DMS79 (cell line): ENCODE measurements around the gene IL1R2.
"Not testable (repeated sequence)": the region's sequence is repeated elsewhere in the genome, so short reads cannot be mapped to it uniquely, and the experiment has no call there.

Experiments
- DNase-seq: peaks from one replicate; lab custom pipeline; 2025; lab: John Stamatoyannopoulos, UW

Gene IL1R2

DNA sequence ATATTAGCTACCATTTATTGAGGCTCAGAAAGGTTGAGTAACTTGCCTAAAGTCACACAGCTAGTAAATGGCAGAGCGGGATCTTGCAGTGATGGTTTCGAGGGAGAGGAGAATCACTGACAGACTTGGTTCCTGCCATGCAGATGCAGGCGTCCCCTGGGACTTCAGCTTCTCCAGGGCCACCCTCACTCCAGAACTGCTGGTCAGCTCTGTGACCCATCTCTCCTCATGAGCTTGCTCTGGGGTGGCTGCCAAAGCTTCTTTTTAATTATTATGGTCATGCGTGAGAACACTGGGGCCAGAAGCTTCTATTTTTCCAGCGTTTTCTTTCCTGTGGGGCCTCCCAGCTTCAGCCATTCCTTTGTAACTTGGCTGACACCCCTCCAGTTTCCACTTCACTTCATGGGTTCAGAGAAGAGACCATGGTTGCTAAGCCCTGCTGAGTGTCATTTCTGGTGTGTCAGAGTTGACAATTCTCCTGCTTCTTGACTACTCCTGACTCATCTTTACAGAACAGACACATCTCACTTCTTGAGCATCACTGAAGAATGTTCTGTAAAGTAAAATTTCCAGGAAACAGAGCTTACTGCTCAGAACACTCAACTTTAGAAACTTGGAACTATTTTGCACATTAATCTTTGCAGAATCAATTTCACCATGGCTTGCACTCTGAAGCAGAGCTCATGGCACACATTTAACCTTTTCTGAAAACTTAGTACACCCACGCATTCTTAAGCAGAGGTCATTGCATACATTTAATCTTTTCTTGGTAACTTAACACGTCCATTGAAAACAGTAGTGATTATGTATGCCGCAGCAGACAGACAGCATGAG, 70.4 kb downstream of the IL1R2 start:
- DNase-seq: no peak

DNA sequence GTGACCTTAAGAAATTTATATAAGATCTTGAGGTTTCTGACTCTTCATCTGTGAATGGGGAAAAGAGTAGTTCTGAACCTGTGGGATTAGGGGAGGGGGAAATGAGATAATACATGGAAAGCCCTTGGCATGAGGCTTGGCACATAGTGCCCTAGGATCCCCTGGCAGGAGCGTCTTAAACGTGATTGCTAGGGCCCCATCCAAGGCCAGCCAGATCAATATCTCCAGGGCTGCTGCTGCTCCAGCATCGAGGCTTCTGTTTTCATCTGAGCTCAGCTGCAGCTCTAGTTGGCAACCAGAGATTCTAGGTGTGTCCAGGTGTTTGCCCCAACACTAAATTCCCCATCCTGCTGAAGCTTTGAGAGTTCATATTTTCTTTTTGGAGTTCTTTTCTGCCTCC, 71.0 kb downstream of the IL1R2 start:
- no peak for DNase-seq

DNA sequence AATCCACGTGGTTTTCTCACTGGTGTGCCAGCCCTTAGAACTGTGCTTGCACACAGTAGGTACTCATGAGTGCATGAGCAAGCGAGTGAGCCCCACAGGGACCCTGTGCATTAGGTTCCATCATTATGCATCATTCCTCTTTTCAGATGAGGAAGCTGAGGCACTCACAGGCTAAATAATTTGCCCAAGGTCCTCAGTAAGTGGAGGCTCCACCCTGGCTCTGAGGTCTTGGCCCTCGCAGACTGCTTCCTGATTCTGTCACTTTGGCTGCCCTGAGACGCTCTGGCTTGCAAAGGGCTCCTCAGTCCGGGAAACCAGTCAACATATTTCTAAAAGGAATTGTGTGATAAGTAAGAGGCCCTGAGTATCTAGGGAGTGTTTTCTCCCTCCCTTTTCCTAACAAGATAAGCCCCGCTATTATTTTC, 71.7 kb downstream of the IL1R2 start:
- no peak for DNase-seq

DNA sequence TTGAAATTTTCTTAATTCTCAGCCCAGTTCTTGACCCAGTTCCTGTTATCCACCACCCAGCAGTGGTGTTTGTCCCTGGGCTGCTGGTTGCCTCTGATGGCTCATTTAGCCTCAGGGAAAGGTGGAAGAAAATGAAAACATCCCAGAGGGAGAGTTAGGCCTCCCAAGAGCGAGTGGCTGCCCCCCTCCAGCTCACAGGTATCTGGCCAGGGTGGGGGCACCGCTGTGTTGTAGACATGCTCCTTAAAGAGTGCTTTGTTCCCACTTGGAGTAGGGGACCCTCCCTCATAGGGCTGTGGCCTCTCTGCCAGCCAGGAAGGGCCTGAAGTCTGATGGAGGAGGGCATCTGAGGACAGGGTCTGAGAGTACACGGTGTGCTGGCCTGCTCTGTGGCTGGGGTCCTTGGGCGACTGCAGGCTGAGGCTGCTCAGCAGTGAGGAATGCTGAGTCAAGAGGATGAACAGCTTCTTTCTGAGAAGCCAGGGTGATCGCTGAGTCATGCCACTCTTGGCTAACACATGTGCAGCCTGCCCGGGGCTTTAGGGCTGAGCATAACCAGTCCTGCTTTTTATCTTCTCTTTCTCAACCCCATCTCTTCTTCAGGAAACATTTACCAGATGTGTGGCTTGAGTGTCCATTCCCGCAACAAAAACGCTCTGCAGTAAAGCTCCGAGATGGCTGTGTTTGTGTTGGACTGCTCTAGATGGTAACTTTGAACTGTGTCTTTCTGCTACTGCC, 72.3 kb downstream of the IL1R2 start:
- no peak for DNase-seq

DNA sequence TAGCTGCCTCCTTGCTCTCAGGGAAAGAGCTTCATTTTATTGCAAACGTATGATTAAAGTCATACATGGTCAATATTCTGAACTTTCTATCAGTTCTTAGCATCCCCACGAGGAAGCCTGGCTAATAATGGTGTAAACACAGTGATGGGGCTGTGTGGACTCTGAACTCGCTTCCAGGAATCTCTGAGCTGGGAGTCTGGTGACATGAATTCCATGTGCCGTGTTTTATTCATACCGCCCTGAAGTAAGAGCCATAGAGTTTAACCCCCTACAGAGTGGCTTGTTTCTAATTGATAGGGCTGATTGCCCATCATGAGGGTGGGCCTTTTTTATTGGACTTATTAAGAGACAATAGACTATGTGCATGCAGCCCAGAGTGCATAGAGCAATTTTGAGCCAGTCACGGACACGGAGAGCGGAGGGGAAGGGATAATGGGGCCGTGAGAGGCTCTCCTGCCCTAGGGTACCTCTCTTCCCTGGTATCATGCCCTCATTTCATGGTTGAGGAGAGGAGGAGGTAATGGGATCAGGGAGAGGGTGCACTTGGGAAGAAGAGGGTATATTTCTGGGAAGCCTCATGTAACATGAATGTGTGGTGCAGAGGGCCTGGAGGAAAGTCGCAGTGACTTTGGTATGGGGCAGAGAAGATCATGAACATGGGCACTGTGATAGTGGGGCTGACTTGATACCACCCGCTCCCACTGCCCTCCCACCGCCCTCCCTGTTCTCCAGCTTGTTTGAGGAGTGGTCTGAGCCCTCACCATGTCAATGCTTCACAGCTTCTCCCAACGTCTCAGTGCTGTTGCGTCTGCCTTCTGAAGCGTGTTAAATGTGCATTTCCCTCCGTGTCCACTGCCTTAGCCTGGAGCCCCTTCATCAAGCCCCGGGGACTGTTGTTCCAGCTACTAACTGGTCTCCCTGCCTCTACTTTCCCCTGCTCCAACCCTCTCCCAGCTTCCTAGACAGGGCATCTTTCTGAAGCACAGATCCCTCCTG, 73.2 kb downstream of the IL1R2 start:
- no peak for DNase-seq

DNA sequence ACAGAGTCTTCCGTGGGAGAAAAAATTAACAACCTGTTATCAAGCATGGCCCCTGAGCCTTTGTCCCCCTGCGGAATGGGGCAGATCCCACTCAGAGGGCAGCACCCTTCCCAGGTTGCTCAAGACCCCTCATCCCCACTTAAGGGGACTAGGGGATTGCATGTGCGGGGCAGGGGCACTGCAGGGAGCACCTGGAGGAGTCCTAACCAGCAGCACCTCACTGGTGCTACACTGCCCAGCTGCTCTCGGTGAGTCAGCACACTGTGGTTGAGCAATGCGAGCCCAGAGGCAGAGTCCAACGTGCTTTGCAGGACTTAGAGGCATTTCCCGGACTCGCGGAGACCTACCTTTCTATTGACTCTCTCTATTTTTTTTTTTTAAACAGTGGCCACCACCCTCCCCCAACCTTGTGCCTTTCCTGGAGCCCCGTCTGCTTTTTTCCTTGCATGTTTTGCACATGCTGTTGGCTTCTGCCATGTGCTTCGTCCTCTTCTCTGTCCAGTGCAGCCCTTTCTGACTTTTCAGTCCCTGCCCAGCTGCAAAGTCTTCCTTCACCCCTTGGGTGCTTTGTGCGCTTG, 74.0 kb downstream of the IL1R2 start:
- DNase-seq: no peak

DNA sequence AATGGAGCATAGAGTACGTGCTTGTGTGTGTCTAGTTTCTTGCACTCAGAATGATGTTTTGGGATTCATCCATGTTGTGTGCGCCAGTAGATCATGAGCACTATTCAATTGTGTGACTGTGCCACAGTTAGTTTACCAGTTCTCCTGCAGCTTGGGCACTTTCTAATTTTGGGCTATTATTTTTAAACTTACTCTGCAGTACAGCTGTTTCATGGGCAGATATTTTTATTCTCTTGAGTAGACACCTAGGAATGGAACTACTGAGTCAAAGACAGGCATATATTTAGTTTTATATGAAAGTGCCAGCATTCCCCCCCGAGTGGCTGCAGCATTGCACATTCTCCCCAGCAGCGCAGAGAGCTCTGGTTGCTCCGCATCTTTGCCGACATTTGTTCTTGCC, 74.8 kb downstream of the IL1R2 start:
- no peak for DNase-seq

DNA sequence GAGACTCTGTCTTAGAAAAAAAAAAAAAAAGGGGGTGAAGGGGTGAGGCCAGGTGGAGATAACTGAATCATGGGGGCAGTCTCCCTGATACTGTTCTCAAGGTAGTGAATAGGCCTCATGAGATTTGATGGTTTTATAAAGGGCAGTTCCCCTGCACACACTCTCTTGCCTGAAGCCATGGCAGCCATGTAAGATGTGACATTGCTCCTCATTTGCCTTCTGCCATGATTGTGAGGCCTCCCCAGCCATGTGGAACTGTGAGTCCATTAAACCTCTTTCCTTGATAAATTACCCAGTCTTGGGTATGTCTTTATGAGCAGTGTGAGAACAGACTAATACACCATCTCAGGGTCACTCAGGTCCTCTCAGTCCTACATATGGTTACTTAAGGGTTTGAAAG, 76.4 kb downstream of the IL1R2 start:
- DNase-seq: not testable (repeated sequence)

DNA sequence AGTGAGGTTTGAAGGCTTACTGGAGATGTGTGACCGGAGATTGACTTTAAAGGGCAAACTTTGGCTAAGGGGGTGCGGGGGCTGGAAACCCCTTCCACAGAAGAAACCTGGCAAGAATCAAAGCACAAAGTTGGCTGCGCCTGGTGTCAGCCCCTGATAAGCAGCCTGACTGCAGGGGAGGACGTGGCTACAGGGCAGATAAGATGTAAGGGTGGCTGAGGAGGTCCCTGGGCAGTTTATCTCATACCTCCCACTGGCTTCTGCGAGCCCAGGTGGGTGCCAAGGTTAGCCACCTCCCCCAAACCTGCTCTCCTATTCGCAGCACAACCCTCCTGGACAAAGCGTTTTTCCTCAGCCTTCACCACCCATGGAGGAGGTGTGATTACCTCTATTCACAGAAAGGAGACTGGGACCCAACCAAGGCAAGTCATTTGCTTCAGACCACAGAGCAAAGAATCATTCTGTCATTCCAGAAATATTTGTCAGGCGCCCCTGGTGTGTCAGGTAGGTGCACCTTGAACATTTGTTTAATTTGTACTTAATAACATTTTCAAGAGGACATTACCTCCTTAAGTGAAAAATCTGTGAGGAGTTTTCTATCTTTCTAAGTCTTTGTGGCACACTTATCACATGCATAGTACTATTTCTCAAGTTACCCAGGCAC, 77.7 kb downstream of the IL1R2 start:
- DNase-seq: no peak

DNA sequence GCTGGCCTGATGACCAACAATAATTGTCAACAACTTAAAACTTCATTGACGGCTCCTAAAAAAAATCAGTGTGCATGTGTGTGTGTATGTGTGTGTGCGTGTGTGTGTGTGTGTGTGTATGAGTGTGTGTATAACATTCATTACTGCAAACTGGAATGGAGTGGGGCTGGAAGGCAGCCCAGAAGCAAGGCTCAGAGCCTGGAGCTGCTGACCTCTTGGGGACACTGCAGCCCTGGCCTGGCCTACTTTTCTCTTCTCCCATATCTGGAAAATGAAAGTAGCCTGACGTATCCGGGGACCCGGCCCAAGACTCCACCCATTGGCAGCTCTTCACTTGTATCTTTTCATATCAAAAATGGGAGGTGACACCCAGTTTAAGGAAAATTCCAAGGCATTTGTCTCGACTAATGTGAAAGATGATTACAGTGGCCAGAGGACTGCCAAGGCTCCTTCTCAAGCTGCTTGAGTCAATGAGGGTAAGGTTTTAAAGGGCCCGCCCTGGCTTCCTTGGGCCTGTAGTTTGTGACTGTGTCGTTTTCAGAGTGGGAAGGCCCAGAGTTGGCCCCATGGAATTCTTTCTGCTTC, 78.4 kb downstream of the IL1R2 start:
- DNase-seq: no peak

DNA sequence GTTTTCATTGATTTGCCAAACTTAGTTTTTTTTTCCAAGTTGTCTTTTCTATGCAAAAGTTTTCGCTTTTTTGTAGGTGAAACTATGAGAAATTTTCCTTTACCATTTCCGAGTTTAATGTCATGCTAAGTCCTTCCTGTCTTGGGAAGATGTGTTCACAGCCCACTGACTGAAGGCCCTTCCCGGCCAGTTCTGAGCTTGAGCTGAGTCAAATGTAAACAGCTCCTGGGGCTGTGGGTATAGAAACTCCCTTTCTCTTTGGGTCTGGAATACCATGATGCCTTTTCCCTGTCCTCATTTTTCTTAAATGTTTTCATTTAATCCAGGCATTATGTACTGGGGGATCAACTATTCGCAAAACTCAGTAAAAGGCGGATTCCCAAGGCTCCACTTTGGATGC, 81.0 kb downstream of the IL1R2 start:
- no peak for DNase-seq

DNA sequence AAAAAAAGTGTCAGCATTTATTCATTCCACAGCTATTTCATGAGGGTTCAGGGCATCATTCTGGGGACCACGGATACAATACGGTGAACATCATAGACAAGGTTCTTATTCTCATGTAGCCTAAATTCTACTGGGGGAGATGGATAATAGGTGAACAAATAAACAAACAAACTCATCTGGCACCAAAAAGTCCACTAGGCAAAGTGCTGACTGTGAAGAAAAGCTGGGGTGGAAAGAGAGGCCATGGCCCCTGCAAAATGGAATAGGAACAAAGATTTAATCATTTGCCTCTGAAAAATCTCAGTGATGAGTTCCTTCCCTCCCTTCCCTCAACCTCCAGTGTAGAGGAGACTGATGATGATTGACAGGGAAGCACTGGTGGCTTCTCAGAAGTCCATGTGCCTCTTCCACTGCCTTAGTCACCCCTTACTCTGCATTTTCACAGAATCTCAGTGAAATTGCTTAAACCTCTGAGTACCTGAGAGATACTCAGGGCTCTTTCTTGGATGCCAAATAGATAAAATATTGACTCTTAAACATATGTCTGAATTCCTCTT, 81.5 kb downstream of the IL1R2 start:
- no peak for DNase-seq

DNA sequence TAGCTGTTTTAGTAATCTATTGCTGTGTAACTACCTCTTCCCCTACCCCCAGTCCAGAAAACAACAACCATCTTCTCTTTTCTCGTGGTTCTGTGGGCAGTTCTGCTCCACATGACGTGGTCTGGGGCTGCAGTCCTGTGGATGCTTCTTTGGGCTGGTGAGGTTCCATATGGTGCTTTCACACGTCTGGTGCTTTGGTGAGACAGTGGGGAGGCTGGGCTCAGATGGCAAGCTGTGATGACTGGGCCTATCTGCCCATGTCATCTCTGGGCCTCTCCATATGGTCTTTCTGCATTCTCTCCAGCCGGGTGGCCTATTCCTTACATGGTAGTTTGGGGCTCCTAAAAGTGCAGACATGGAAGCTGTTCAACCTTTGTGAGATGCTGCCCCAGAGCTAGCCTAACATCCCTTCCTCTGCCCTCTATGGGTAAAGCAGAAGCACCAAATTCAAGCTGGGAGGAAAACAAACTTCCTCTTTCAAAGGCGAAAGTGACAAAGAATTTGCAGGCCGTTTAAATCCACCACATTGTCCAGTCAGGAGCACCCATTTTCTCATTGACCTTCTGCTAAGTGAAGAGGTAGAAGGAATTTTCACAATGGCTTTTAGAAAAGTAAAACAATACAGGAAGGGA, 82.5 kb downstream of the IL1R2 start:
- DNase-seq: no peak

DNA sequence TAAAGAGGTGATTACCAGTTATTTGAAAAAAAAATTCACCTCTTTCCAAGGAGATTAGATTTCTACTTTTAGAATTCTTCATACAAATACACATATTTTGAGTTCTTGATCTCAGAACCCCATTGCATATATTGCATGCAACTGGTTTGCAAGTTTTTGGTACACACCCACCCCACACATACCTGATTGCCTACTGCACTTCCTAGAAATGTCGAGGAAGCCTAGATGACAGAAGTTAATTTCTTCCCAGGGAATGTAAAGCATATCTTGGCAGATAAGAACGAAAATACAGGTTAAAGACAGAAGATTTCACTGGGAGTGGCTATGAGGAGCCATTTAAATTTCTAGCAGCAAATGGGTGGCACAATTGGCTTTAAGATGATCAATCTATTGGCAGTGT, 83.7 kb downstream of the IL1R2 start:
- DNase-seq: no peak

DNA sequence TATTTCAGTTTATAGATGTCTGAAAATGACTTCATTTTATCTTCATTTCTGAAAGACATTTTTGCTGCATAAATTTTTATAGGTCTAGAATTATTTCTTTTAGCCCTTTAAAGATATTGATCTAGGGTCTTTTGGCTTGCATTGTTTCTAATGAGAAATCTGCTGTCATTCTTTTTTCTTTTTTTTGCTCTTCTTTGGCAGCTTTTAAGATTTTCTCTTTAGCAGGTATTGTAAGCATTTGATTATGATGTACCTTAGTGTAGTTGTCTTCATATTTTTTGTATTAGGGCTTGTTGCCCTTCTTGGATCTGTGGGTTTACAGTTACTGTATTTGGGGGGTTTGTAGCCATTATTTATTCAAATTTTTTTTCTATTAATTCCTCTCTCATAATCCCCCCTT, 84.8 kb downstream of the IL1R2 start:
- no peak for DNase-seq
